Measurements from ENCODE around the gene TRIM40. TPM values are rescaled to one million over a fixed set of nuclear protein-coding genes. Genes with fewer than 3 reads are reported as not detected.
A peak's percentile ranks its signal among the peaks of the same experiment; 100 is the strongest.

The TRIM40 gene
- total RNA-seq, 2 experiments from 2014 or later = not detected

DNA sequence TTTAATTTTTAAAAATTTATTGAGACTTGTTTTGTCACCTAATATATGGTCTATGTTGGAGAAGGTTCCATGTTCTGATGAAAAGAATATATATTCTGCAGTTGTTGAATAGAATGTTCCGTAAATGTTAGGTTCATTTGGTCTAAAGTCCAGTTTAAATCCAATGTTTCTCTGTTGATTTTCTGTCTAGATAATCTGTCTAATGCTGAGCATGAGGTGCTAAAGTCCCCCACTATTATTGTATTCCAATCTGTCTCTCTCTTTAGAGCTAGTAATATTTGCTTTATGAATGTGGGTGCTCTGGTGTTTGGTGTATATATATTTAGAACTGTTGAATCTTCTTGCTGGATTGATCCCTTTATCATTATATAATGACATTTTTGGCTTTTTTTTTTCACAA, 42.9 kb downstream of the TRIM40 start:
- Mint-ChIP-seq H3K27me3 (peaks cover 54% of the 10 kb centered on the region), H3K4me1 (peaks cover 2% of the 10 kb centered on the region), H3K36me3 (no peaks in the 10 kb centered on the region), H3K9me3 (peaks cover 6% of the 10 kb centered on the region), H3K27ac (no peak overlapping the region), H3K4me3 (no peak overlapping the region)
- DNase-seq = no peak

DNA sequence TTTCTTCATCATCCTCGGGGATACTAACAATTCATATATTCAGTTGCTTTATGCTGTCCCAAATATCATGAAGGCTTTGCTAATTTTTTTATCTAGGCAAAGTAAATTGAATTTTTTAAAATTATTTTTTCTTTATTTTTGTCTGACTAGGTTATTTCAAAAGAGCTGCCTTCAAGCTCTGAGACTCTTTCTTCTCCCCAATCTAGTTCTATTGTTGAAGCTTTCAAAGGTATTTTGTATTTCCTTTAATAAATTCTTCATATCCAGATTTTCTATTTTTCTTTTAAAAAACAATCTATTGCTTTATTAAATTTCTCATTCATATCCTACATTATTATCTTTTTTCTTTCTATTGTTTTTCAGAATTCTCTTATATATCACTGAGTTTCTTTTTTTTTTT, 44.2 kb downstream of the TRIM40 start:
- no peak for DNase-seq
- Mint-ChIP-seq H3K27ac (no peak overlapping the region), H3K27me3 (peaks cover 41% of the 10 kb centered on the region), H3K4me1 (peaks cover 2% of the 10 kb centered on the region), H3K9me3 (peaks cover 6% of the 10 kb centered on the region), H3K4me3 (no peak overlapping the region), H3K36me3 (peaks cover 2% of the 10 kb centered on the region)

DNA sequence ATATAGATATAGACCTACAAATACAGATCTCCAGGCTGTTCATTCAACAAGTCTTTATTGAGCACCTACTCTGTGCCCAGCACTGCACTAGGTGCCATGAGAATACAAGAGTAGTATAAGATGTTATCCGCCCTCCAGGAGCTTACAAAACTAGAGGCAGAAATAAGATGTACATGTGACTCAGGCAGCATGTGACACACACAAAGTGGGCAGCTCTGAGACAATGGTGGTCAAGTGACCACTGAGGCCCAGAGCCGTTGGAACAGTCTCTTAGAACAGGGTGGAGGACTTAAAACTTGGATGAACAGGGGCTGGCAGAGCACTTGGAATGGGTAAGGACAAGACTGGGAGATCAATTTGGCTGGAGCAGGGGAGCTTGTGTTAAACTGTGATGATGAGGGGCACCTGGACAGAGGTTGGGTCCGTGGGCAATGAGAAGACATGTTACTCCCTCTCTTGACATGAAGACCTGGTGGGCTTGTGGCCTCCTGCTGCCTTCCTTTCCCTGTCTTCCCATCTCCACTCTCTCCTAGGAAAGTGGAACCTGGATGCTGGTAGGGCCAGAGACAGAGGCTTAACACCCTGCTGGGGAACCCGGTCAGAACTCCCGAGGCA, 48.6 kb downstream of the TRIM40 start:
- peaks cover 4% of the 10 kb centered on the region for H3K27me3 Mint-ChIP-seq
- no peaks in the 10 kb centered on the region for H3K4me1 Mint-ChIP-seq
- H3K9me3 Mint-ChIP-seq = peaks cover 2% of the 10 kb centered on the region
- no peak overlapping the region for H3K4me3 Mint-ChIP-seq
- H3K27ac Mint-ChIP-seq = no peak overlapping the region
- no peak for DNase-seq
- peaks cover 20% of the 10 kb centered on the region for H3K36me3 Mint-ChIP-seq

DNA sequence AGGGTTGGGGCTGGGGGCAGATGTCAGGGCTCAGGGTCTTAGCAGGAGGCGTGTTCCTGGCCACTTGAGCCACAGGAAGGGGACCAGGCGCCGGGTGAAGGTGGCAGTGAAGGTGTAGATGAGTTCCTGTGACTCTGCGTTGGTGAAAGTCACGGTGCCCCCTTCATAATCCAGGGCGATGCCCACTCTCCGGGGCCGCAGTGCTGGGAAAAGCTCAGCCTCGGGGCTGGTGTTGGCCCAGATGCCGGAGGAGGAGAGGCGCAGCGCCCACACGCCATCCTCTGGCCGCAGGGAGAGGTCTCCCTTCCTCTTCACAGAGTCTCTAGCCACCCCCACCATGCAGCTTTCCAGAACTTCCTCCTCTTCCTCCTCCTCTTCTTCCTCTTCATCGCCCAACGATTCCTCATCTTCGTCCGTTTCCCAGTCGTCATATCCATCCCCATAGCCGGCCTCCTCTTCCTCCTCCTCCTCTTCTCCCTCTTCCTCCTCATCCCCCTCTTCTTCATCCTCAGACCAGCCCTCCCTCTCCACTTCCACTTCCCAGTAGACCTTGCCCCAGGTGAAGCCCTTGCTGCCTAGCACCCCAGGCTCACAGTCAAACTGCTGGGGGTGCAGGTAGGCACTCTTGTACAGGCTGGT, 50.0 kb downstream of the TRIM40 start:
- no peaks in the 10 kb centered on the region for H3K9me3 Mint-ChIP-seq
- no peaks in the 10 kb centered on the region for H3K4me1 Mint-ChIP-seq
- DNase-seq = no peak
- no peak overlapping the region for H3K27ac Mint-ChIP-seq
- no peaks in the 10 kb centered on the region for H3K27me3 Mint-ChIP-seq
- no peak overlapping the region for H3K4me3 Mint-ChIP-seq
- peaks cover 23% of the 10 kb centered on the region for H3K36me3 Mint-ChIP-seq

DNA sequence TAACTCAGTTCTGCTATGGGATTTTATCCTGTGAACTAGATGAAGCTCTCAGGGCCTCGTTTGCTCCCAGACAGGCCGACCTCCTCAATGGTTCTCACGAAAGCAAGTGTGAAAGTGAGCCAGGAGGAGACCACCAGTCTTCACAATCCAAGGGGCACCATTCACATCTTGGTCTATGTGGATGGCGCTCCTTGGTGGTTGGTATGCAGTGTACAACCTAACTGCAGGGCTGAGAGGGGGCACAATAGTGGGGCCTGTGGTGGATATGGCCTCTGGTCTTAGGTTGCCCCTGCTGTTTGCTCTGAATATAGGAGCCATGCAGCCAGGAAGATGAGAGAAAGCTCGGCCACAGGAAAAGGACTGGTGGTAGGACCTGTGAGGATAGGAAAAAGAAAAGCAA, 52.6 kb downstream of the TRIM40 start:
- peaks cover 23% of the 10 kb centered on the region for H3K36me3 Mint-ChIP-seq
- no peaks in the 10 kb centered on the region for H3K9me3 Mint-ChIP-seq
- H3K27me3 Mint-ChIP-seq = no peaks in the 10 kb centered on the region
- H3K4me3 Mint-ChIP-seq = no peak overlapping the region
- no peak for DNase-seq
- no peaks in the 10 kb centered on the region for H3K4me1 Mint-ChIP-seq
- H3K27ac Mint-ChIP-seq = no peak overlapping the region

DNA sequence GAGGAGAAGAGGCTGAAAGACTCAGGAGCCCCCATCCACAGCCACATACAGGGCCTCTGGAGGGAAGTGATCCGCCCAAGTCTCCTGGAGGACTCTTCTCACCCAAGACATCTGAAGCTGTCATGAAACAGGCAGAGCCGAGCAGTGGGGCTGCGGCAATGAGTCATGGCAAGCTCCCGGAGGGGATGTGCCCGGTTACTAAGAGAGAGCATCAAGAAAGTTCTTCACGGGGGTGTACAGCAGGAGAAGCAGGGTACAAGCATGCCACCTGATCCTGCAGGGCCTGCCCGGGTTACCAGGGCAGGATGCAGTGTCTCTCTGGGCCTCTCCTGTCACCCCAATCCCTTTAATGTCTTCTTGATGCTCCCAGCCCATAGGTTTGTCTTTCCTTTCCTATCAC, 56.1 kb downstream of the TRIM40 start:
- H3K9me3 Mint-ChIP-seq = no peaks in the 10 kb centered on the region
- no peak overlapping the region for H3K4me3 Mint-ChIP-seq
- peaks cover 14% of the 10 kb centered on the region for H3K36me3 Mint-ChIP-seq
- DNase-seq = no peak
- no peaks in the 10 kb centered on the region for H3K27me3 Mint-ChIP-seq
- H3K27ac Mint-ChIP-seq = no peak overlapping the region
- peaks cover 3% of the 10 kb centered on the region for H3K4me1 Mint-ChIP-seq

DNA sequence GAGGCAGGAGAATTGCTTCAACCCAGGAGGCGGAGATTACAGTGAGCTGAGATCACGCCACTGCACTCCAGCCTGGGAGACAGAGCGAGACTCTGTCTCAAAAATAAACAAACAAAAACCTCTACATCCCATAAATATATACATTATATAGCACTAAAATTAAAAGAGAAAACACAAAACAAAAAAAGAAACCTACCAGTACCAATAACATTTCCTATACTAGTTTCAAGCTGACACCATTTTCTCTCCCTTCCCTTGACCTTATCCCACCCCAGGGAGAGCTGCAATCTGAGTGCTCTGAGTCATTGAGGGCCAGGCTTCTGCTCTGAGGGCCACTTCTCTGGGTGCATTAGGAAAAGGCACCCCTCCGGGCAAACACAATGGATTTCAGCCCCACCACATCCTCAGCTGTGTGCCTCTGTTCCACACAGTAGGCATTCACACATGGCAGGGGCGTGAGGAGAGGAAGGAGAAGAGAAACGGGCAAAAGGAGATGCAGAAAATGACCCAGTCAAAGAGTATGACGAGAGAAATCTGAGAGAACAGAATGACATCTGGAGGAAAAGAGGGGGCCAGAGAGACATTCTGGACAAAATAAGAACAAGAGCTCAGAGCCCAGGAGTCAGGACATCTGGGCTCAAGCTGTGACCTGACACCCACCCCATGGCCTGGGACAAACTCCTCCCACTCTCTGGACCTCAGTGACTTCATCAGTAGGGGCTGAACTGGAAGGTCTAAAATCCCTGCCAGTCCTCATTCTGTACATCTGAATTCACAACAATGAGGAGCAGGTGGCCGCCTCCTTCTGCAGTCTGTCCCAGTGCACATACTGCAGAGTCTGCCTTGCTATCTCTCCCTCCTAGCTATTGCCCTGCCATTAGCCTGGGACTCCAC, 59.1 kb downstream of the TRIM40 start:
- DNase-seq = no peak
- Mint-ChIP-seq H3K4me3 (no peak overlapping the region), H3K36me3 (peaks cover 10% of the 10 kb centered on the region), H3K27ac (peak overlapping the region; percentile 1), H3K4me1 (peaks cover 3% of the 10 kb centered on the region), H3K9me3 (no peaks in the 10 kb centered on the region), H3K27me3 (no peaks in the 10 kb centered on the region)

DNA sequence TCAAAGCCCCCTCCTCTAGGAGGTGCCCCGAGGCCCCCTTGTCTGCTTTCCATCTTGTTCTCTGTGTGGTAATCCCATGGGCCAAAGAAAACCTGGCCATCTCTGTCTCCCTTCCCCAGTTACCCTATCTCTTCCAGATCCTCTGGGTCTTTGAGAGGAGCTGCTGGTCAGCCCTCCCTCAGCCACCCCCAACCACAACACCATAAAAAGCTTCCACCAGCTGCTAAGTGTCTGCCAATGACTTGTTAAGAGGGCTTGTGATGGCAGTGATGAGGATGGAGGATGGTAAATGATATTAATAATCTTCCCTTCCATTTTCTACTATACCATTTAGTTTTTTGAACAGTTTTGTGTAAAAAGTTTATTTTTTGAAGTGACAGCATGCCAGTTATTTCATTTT, 60.0 kb downstream of the TRIM40 start:
- peaks cover 9% of the 10 kb centered on the region for H3K4me1 Mint-ChIP-seq
- peaks cover 16% of the 10 kb centered on the region for H3K36me3 Mint-ChIP-seq
- H3K27ac Mint-ChIP-seq = no peak overlapping the region
- H3K27me3 Mint-ChIP-seq = no peaks in the 10 kb centered on the region
- no peak for DNase-seq
- no peak overlapping the region for H3K4me3 Mint-ChIP-seq
- H3K9me3 Mint-ChIP-seq = no peaks in the 10 kb centered on the region

DNA sequence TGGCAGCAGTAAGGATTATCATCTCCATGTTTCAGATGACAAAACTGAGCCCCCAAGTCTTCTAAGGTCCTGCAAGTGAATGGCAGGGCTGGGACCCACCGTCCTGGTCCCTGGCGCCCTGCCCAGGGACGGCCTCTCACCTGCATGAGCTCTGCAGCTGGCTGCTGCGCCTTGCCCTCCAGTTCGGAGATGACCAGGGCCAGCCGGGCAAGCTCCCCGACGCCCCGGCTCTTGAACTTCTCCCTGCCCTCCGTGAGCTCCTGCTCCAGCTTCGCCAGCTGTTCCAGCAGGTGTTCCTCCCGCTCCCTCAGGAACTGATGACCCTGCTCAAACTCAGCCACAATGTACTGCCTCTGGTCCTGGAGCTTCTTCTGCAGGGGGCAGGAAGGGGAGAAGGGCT, 60.4 kb downstream of the TRIM40 start:
- no peak overlapping the region for H3K4me3 Mint-ChIP-seq
- no peak overlapping the region for H3K27ac Mint-ChIP-seq
- no peak for DNase-seq
- no peaks in the 10 kb centered on the region for H3K27me3 Mint-ChIP-seq
- H3K36me3 Mint-ChIP-seq = peaks cover 16% of the 10 kb centered on the region
- no peaks in the 10 kb centered on the region for H3K9me3 Mint-ChIP-seq
- H3K4me1 Mint-ChIP-seq = peaks cover 14% of the 10 kb centered on the region

Other genes starting within 250 kb of the TRIM40 start
- 1,000 to 10,000 TPM; 1,111 to 1,119 TPM for gene HLA-A, start 193.6 kb upstream of the TRIM40 start, total RNA-seq
- gene POLR1H, start 74.9 kb upstream of the TRIM40 start, total RNA-seq = 10 to 100 TPM; 45.3 to 50.6 TPM
- 10 to 100 TPM; 37.4 to 39.8 TPM for gene PPP1R11, start 68.9 kb upstream of the TRIM40 start, total RNA-seq
- gene RNF39, start 60.4 kb upstream of the TRIM40 start, total RNA-seq = not detected
- not detected for gene TRIM31, start 23.1 kb upstream of the TRIM40 start, total RNA-seq
- gene TRIM10, start 25.1 kb downstream of the TRIM40 start, total RNA-seq = not detected
- under 1 TPM in 1 of 2 experiments, not detected in 1; 0.29 TPM for gene TRIM15, start 27.4 kb downstream of the TRIM40 start, total RNA-seq
- gene TRIM26, start 77.3 kb downstream of the TRIM40 start, total RNA-seq = 10 to 100 TPM; 68.6 to 70.2 TPM
- 10 to 100 TPM; 26.2 to 29.2 TPM for gene TRIM39, start 190.8 kb downstream of the TRIM40 start, total RNA-seq
- 10 to 100 TPM; 42.2 to 46.5 TPM for gene RPP21, start 209.0 kb downstream of the TRIM40 start, total RNA-seq